ENCODE measurements around the gene COX20.

Gene COX20

GRCh38 chr1:244862699-244863490, 27.4 kb downstream of the COX20 start:
- TF ChIP-seq ZFX (IDR thresholded peaks at IDR 0.05), result no peak
- peak overlapping the region; percentile 100 for H3K27ac ChIP-seq

GRCh38 chr1:244863491-244864252, 28.2 kb downstream of the COX20 start:
- peak; percentile 84 for TF ChIP-seq ZFX (IDR thresholded peaks at IDR 0.05)
- TF ChIP-seq CTCF (conservative IDR thresholded peaks at IDR 0.05), result no peak
- peak overlapping the region; percentile 100 for H3K27ac ChIP-seq

- H3K27ac ChIP-seq, result peak within 1 kb of the TSS; percentile 100
- no peak; the same call in none of the 2 replicates for TF ChIP-seq ZFX (IDR thresholded peaks at IDR 0.05)
- TF ChIP-seq CTCF (conservative IDR thresholded peaks at IDR 0.05), result no peak; the same call in 1 of the 2 replicates
Observed at GRCh38 chr1:244864253-244865027, 29.0 kb downstream of the COX20 start, which contains the start of gene HNRNPU. HNRNPU (minus strand) TSS chr1:244864543; CDS start chr1:244864307, 236 bp downstream.

- TF ChIP-seq CTCF (conservative IDR thresholded peaks at IDR 0.05), result no peak
- no peak for TF ChIP-seq ZFX (IDR thresholded peaks at IDR 0.05)
- peak overlapping the region; percentile 100 for H3K27ac ChIP-seq
Observed at GRCh38 chr1:244865028-244865371, 29.5 kb downstream of the COX20 start.

- TF ChIP-seq ZFX (IDR thresholded peaks at IDR 0.05), result no peak
- TF ChIP-seq CTCF (conservative IDR thresholded peaks at IDR 0.05), result no peak
- H3K27ac ChIP-seq, result no peak overlapping the region
Observed at GRCh38 chr1:244865820-244866219, 30.4 kb downstream of the COX20 start.

- H3K27ac ChIP-seq, result no peak overlapping the region
- no peak for TF ChIP-seq CTCF (conservative IDR thresholded peaks at IDR 0.05)
- no peak for TF ChIP-seq ZFX (IDR thresholded peaks at IDR 0.05)
Observed at GRCh38 chr1:244866355-244866754, 30.9 kb downstream of the COX20 start.

GRCh38 chr1:244868484-244869363, 33.3 kb downstream of the COX20 start:
- no peak overlapping the region for H3K27ac ChIP-seq
- no peak for TF ChIP-seq CTCF (conservative IDR thresholded peaks at IDR 0.05)
- no peak for TF ChIP-seq ZFX (IDR thresholded peaks at IDR 0.05)
